GM18502 (cell line): Measurements from ENCODE around the gene CLEC16A.

Source experiments
- ATAC-seq: cut with Tn5 transposase; IDR thresholded peaks from one replicate; pipeline ENCODE4 v1.9.1; 2021; ENCODE audit warnings: mild to moderate bottlenecking; ENCODE audit not compliant: unreplicated experiment, poor library complexity

The CLEC16A gene

DNA sequence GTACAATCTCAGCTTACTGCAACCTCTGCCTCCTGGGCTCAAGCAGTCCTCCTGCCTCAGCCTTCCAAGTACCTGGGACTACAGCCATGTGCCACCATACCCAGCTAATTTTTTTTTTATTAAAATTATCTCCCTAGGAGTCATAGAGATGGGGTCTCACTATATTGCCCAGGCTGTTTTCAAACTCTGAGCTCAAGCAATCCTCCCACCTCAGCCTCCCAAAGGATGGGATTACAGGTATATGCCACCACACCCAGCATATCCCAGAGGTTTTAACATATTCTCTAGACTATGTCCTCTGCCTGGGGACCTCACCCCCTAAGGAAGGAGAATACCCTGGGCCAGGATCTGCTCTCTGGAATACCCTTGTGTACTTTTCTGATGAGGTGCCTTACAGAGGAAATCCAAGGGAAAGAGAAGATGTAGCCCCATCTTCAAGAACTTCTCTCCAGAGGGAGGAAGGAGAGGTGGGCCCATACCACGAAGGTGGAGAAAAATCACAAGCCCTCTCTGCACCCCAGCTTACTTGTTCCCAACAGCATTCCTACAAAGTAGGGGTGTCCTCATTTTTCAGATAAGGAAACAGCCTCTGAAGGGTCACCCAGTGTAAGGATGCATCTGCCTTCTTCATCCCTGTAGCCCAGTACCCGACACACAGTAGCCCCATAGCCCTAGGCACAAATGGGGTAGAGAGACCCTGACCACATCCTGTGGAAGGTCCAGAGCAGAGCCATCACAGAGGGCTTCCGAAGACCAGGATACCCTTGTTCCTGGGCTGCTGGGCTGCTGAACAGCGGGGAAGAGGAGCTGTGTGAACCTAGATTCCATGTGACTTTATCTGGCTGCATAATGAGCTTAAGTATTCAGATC lies 160.0 kb downstream of the CLEC16A start:
- ATAC-seq, result peak; percentile 13

DNA sequence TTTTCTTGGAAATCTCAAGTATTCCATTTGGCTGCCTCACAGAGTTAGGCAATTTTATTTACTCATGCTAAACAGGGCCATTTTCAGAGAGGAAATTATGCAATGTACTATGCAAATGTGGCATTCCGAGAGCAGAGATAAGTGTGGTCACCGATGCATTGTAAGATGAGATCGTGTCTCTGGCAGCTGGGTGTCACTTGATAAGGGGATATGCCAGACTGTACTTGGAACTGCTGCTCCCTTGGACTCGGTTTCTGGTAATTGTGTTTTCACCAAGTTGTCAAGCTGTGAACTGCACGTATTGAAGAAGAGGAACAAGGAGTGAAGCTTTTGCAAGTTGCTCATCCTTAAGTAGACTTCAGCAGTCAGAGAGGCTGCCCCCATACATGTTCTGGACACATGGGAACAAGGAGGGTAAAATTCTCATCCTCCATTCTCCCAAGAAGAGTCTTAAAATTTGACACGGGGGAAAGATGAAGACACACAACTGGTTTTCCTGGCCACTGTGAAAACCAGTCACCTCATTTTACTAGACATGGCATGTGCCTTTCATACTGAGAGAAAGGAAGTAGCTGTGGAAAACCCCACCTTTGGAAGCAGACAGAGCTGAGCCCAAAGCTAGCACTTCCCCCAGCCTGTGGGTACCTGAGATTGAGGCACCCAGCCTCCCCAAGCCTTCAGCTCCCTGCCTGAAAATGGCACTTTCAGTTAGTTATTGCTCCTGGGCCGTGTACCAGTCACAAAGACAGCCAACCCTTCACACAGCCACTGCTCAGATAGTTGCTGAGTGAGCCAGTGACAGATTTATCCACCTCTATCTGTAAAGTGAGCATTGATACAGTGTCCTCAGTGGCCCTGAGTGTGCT lies 160.9 kb downstream of the CLEC16A start:
- peak; percentile 81 for ATAC-seq

DNA sequence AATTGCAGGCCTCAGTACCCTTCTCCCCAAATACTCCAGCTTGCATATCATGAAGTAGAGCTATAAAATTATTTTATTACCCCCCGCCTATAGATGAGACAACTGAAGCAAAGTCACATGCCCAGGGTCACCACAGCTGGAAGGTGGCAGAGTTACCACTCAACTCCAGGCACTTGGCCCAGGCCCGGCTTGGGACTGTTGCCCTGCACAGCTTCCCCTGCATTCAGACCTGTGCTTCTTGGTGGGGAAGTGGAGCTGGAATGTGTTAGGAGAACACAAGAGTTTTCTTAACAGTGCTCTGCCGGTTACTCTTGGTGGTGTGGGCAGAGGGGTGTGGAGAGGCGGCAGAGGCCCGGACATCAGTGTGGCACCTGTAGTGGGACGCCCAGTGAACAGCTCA lies 162.4 kb downstream of the CLEC16A start:
- no peak for ATAC-seq

DNA sequence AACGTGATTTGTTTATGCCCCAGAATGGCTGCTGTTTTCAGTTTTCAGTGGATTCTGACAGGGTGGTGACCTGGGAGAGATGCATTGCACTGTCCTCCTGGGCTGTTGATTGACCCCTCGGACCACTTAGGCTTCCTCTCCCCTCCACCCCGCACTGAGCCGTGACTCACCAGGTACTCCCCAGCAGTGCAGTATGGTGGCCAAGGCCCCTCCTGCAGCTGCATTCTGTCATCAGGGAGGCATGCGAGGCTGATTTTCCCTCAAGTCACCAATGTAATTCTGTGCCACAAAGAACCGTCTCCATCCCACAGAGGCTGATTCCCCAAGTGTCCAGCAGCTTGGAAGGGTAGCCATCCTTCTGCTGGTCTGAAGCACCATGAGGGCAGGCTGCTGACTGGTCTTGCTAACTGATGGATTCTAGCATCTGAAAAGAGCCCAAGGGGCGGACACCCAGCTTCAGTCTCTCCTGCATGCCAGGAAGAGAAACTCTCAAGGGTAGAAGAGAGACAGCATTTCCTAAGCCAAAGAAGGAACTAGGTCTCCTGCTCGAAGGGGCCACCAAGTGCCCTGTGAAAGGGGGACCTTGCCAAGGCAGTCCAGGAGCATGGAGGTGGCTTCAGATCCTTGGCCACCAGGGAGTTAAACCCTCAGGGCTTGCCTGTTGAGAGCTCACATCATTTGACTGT lies 163.6 kb downstream of the CLEC16A start:
- ATAC-seq, result no peak

DNA sequence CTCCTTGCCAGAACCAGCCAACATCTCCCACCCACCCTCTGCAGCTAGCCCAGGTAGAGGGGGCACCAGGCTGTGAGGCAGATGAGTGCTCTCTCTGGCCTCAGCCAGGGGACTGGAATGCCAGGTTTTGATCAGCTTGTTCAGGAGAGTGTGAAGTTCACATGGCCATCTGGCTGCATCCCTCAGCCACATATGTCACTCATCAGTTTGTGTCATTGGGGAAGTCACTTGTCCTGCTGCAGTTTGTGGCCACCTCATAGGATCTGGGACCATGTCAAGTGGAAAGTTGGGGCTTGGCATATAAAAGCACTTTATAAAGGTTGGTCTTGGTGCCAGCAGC lies 164.1 kb downstream of the CLEC16A start:
- no peak for ATAC-seq

DNA sequence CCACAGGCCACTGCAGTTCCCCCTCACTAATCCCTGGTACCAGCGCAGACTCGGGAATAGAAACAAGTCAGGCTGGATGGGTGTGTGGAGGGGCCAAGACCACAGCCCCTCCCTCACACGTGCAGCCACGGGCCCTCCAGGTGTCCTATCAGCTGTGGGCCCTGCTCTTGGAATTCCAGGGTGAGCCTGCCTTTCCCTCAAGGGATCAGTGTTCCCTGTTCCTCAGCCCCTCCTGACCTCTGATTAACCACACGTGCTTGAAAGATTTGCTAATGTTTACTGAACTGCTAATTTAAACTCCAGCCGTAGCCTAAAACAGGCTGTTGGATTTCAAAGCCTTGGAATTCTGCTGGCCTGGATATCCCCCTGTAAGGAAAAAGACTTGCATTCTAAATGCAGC lies 165.2 kb downstream of the CLEC16A start:
- ATAC-seq, result no peak

DNA sequence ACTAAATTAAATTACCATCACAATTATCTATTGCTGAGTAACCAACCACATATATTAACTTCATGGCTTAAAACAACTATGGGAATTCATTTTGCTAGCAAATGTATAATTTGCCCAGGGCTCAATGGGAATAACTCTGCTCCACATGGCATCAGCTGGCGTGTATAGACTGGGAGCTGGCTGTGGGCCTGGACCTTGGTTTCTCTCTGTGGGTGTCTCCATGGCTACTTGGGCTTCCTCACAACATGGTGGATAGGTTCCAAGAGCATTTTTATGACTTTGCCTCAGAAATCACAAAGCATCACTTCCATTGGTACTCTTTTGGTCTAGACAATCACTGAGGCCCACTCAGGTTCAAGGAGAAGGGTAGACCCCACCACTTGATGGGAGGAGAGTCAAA lies 166.8 kb downstream of the CLEC16A start:
- no peak for ATAC-seq

DNA sequence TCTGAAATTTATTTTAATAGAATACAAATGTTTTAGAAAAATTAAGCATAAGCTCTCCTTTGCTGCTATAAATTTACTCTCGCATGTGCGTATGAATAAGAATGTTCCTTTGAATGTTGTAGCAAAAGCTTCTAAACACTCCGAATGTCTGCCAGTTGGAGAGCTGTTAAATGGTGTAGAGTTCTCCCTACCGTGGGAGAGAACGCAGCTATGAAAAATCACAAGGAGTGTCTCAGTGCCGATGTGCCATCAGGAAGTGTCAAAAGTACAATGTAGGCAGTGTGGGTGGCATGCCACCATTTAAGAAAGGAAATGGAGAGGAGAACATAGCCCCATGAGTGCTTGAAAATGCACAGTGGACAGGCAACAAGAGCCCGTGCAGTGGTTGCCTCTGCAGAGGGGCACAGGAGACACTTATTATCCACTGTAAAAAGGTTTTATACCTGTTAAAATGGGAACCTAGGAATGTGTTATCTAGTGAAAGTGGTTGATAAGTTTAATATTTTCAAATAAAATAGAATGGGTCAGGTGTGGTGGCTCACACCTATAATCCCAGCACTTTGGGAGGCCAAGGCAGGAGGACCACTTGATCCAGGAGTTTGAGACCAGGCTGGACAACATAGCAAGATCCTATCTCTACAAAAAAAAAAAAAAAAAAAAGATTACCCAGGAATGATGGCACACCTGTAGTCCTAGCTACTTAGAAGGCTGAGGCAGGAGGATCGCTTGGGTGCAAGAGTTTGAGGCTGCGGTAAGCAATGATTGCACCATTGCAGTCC lies 167.7 kb downstream of the CLEC16A start:
- ATAC-seq, result no peak

DNA sequence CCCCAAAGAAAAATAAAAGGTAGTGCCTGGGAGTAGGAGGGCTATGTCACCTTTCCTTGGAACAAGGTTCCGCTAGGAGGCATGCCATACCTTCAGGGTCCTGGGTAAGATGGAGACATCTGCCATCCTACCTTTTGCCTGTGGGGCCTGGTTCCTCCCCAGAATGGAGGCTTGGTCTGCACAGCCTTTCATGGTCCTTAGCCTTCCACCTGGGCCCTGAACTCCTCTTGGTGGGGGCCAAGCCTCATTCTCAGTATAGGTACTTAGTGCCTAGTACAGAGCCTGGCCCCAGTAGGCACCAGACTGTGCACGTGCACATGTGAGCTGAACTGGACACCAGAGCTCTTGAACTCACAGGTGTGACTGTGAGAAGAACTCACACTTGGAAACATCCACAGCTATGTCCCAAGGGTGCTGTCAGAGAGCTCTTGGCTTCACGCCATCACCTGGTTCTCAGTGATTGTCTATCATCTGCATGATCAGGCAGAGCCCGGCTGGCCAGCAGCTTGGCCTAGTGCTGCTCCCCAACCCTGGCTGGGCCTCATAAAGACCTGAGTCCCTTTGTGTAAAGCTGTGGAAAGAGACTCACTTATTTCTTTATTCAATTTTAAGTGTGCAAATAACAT lies 168.5 kb downstream of the CLEC16A start:
- ATAC-seq, result no peak

DNA sequence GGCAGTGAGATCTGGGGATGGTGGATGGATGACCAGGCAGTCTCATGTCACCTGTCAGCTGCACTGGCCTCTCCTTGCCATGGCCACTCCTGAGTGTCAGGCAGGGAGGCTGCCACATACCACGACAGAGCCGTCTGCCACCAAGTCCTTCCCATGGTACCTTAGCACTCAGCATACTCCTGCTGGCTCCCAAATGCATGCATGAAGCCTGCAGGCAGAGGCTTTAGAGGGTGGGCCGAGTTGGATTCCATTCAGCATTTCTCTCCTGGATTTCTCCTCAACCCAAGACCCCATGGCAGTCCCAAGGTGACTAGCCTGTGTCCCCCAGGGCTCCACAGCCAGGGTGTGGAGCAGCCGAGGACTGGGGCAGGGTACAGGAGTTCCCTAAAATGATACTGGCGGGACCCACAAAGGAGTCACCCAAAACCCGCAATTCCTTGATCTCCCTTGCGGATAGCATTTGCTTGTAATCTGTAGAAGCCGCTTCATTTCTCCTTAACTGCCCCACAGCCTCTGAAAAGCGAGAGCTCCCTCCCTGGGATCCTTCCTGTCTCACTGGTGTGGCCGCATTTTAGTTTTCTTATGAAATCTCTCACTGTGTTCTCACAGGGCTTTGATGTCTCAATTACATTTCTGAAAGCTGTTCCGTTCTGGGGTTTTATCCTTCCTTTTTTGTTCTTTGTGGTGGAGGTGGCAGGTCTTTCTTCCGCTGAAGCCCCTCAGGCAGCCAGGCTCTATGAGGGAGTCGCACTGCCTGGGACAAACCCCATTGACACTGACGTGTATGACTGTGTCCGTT lies 170.2 kb downstream of the CLEC16A start:
- ATAC-seq, result no peak

DNA sequence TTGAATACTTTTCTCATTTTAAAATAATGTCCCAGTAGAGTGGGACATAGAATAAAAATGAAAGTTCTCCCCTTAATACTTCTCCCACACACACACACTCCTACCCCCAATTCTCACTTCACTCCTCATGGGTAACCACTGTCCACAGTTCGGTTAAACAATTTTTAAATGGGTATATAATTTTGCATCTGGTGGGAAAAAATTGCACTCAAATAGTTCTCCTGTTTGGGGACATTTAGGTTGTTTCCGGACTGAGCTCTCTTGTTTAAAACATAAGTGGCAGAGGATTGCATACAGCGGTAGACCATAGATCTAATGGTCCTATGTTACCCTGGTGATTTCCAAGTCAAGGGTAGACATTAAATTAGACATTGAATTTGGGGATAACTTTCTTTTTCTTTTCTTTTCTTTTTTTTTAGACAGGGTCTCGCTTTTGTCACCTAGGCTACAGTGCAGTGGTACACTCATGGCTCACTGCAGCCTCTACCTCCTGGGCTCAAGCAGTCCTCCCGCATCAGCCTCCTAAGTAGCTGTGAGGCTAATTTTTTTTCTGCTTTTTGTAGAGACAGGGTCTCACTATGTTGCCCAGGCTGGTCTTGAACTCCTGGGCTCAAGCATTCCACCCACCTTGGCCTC lies 173.3 kb downstream of the CLEC16A start:
- no peak for ATAC-seq

DNA sequence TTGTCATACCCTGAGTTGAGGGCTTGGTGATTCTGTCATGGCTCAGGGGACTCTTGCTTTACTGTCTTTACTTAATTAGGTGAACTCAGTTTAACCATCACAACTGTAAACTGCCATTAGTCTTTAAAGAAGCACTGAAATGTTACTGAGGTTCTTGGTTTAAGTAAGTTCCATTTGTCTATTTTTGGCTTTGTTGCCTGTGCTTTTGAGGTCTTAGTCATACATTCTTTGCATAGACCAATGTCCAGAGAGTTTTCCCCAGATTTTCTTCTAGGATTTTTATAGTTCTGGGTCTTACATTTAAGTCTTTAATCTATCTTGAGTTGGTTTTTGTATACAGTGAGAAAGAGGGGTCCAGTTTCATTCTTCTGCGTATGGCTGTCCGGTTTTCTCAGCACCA lies 174.1 kb downstream of the CLEC16A start:
- ATAC-seq, result no peak

DNA sequence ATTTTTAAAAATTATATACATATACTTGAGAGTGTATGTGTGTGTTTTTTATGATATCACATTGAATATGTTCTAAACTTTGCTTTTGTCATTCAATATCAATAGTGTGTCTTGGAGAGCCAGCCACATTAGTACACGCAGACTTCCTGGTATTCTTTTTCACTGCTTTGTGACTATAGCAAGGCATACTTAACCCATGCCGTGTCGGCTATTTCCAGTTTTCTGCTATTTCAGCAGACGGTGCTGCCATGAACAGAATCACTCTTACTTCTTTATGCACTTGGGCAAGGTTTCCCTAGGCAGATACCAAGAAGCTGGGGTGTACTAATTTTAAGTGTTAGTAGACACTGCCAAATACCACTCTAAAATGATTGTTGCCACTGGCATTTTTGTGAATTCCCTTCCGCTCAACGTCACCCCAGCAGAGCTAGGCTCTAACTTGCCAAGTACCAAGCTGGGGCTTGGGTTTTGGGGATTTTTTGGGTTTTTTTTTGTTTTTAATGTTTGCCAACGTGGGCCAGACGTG lies 176.8 kb downstream of the CLEC16A start:
- ATAC-seq, result no peak

DNA sequence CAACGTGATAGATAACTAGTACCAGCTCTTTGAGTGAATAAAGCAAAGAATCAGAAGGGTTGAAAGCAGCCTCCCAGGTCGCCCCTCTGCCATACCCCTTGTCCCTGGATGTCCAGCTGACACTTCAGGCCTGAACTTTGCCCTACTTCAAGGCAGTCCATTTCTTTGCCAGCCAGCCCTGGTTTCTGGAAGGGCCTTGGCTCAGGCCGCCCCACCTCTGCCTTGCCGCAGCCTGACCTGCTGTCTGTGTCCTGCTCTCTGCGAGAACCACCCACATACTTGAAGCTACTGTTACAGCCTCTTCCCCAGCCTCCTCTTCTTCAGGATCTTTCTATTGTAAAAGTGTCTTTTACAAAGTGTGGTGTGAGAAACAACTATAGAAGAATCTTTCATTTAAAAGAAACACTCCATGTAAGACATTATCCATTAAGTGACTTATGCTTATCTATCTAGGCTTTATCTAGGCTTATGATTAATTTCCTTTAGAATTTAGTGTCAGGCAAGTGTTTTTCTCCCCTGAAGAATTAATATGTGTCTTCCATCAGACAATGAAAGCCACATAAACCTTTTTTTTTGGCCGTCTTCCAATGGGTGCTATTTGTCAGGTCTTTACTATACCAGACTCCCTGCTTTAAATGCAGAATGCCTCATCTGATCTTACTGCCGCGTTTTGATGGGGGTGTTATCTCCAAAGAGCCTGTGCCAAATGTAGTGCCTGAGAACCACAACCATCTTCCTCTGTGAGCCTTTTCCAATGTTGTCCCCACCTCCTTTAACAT lies 177.7 kb downstream of the CLEC16A start:
- no peak for ATAC-seq

DNA sequence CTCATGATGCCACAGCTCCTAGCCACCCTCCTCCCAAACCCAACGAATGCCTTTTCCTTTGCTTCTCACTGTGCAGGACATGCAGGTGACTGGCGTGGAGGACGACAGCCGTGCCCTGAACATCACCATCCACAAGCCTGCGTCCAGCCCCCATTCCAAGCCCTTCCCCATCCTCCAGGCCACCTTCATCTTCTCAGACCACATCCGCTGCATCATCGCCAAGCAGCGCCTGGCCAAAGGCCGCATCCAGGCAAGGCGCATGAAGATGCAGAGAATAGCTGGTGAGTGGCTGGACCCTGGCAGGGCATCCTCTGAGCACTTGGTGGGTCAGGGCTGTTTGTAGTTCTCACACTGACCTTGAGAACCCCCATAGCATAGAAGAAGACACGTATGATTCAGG lies 179.3 kb downstream of the CLEC16A start:
- no peak for ATAC-seq

DNA sequence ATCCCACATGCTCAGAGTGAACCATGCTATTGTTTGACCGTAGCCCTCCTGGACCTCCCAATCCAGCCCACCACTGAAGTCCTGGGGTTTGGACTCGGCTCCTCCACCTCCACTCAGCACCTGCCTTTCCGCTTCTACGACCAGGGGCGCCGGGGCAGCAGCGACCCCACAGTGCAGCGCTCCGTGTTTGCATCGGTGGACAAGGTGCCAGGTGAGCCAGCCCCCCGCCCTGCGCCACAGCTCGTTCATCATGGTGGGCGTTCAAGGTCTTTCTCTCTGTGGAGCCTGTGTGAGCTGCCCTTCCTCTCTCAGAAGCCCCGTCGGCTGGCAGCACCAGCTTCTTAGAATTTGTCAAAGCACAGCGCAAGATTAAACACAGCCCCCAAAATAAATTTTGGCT lies 181.6 kb downstream of the CLEC16A start:
- no peak for ATAC-seq

DNA sequence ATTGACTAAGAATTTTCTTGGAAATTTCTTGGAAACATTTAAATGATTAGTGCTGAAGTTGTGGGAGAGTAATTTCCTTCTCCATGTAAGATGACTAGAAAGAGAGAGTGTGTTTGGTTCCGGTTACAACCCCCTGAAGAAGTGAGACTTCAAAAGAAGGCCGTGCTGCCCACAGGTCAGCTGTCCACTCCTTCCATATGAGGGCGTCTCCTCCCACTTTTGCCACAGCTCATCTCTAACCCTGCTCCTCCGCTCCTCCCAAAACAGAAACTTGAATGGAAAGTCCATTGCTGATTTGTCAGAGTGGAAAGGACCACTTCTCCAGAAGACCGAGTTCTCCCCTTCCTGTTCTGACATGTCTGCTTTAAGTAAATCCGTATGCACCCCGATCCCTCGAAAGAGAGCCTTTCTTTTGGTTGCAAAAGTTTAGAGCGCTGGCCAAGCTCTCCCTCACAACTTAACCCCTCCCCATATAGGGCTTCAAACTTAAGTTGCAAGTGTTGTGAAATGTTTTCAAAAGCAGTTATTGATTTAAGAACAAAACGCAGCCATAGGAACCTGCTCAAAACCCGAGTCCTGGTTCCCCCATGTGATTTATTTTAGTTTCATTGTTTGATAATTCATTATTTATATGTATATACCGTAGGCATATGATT lies 182.2 kb downstream of the CLEC16A start:
- ATAC-seq, result no peak
